Suprapubic skin (tissue), 4 donors: ENCODE results near the gene FRMD3.

Experiments
- POLR2A ChIP-seq, 2 donors: fragments of 450-650 bp; IDR thresholded peaks; one replicate each; pipeline ENCODE4 v1.6.1; 2017; ENCODE audit warnings: antibody characterized with exemption in 2 of 2, mild to moderate bottlenecking in 2 of 2, moderate library complexity in 2 of 2
- POLR2AphosphoS5 ChIP-seq, 3 donors: sonication (generic); formaldehyde crosslinking; IDR thresholded peaks; one replicate each; pipeline ENCODE4 v1.6.1; 2017; ENCODE audit warnings: antibody characterized with exemption in 3 of 3
- TF ChIP-seq, protein P1 (sequence below), 2 donors: fragments of 200-600 bp in 1 of 2; fragments of 450-650 bp in 1 of 2; sonication (generic) in 1 of 2; IDR thresholded peaks; one replicate each; pipeline ENCODE4 v1.5.1; 2016 to 2019; ENCODE audit warnings: antibody characterized with exemption in 2 of 2, mild to moderate bottlenecking in 1 of 2, moderate library complexity in 1 of 2

DNA sequence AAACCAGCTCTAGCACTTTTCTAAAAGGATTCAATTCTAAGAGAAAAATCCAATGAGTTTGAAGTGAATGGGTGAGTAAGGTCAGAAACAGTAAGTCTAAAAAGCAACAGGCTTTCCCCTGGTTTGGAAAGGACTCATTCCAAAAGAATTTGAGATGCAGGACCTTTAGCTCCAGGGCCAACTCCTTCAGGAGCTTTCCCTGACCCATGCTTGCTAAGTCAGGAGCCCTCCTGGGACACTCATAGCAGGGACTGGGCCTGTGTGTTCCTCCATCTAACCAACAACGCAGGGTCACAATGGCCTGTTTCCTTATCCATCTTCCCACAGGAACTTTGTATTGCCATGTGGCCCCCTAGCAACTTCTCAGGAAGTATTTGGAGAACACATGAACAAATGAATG, 198.8 kb downstream of the FRMD3 start:
- TF ChIP-seq, protein P1, sequence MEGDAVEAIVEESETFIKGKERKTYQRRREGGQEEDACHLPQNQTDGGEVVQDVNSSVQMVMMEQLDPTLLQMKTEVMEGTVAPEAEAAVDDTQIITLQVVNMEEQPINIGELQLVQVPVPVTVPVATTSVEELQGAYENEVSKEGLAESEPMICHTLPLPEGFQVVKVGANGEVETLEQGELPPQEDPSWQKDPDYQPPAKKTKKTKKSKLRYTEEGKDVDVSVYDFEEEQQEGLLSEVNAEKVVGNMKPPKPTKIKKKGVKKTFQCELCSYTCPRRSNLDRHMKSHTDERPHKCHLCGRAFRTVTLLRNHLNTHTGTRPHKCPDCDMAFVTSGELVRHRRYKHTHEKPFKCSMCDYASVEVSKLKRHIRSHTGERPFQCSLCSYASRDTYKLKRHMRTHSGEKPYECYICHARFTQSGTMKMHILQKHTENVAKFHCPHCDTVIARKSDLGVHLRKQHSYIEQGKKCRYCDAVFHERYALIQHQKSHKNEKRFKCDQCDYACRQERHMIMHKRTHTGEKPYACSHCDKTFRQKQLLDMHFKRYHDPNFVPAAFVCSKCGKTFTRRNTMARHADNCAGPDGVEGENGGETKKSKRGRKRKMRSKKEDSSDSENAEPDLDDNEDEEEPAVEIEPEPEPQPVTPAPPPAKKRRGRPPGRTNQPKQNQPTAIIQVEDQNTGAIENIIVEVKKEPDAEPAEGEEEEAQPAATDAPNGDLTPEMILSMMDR (IDR thresholded peaks at IDR 0.05) = no peak
- TF ChIP-seq POLR2A (IDR thresholded peaks at IDR 0.05) (no peak), POLR2AphosphoS5 (IDR thresholded peaks at IDR 0.05) (no peak)
